Measurements from ENCODE around the gene SMOC1. TPM values are rescaled to one million over a fixed set of nuclear protein-coding genes. Genes with fewer than 3 reads are reported as not detected.
"Not testable (repeated sequence)": the region's sequence is repeated elsewhere in the genome, so short reads cannot be mapped to it uniquely, and the experiment has no call there.

SMOC1 gene
- total RNA-seq, 1 donor from 2014 or later: 3.1 TPM

DNA sequence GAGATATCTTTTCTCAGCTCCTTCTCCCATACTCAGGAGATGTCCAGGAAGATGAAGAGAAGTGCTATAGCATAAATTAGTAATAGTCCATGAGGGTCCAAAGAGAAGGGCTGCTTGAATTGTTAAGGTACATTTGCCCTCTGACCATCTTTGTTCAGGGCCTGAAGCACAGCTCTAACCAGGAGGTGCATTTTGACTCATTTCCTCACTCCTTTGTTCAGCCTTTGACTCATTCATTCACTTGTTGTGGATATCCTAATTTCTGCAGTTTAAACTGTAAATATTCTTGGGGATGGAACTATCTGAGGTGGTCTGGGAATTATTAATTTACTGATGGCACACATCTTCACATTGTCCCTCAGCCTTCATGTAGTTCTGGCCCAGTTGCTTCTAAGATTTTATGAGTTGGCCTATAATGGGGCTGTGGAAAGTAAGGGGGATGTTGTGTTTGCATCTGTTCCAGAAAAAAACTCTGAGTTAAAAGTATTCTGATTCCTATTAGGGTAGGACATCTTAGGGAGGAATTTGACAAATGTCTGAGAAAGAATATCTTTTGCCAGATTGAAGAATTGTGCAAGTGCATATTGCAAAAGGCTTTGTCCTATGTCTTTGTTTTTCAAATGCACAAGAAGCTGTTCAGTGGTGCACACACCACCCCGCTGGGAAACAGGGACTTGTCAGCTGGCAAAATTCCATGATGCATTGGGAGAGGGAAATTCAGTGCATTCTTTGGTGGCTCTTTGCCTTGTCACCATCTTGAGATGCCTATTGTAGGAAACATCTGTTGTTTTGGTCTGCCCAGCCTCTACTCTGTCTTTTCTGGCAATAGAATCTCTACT is 22.1 kb downstream of the SMOC1 start:
- no peak for DNase-seq (ENCODE audit: low spot score)

DNA sequence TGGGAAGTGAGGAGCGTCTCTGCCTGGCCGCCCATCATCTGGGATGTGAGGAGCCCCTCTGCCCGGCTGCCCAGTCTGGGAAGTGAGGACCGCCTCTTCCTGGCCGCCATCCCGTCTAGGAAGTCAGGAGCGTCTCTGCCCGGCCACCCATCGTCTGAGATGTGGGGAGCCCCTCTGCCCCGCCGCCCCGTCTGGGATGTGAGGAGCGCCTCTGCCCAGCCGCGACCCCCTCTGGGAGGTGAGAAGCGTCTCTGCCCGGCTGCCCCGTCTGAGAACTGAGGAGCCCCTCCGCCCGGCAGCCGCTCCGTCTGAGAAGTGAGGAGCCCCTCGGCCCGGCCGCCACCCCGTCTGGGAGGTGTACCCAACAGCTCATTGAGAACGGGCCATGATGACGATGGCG is 23.8 kb downstream of the SMOC1 start:
- not testable (repeated sequence) for DNase-seq (ENCODE audit: low spot score)

DNA sequence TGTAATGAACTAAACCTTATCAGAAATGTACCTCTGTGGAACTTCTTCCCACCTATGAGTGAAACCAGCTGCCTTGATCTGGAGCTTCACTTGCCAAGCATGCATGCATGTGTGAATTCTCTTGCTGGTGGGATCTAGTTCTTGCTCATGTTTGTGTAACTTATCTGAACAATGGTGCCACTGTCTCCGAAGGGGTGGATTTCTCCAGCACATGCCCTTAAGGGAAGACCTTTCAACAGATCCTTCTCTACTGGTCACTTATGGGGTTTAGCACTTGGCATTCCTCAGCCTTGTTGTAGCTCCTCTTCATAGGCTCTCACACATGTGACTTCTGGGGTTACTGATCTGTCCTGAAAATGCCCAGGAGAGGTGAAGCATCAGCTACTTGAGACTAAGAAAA is 25.0 kb downstream of the SMOC1 start:
- DNase-seq (ENCODE audit: low spot score): no peak

DNA sequence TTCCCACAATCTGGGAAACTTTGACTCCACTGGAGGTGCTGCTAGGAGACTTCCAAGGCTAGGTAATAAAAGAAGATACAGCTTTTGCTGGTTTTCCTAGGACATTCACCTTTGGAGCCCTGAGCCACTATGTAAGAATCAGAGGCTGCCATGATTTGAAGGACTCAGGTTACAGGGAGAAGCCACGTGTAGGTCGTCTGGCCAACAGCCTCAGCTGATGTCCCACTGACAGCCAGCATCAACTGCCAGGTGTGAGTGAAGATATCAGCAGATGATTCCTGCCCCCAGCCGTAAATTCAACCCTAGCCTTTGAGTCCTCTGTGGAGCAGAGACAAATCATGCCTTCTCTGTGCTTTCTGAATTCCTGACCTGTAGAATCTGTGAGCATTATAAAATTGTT is 27.0 kb downstream of the SMOC1 start:
- DNase-seq (ENCODE audit: low spot score): no peak

DNA sequence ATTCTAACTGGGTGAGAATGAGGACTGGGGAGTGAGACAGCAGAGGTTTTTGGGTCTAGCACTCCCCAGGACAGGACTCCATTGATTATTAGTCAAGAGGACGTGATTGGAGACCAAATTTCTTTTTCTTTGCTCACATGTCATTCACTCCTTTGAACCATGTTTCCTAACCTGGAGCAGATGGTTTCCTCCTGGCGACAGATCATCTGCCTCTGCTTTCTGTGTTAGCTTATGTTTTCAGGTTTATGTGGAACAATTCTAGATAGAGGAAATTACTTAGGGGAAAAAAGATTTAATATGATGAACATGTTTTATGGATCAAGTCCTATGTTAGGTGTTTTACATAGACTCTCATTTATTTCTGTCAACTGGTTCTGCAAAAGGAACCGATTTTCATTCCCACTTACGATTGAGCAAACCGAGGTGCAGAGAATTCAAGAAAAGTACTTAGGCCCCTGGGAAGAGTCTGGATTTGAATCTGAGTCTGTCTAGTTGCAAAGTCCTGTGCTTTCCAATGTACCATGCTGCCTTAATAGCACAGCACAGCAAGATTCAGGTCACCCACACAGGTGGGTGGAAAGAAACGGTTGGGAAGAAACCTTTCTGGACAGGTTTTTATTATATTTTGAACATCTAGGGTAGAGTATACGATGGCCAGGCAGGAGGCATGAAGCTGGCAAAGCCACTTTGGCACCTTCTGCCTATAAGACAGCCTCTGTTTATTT is 30.8 kb downstream of the SMOC1 start:
- DNase-seq (ENCODE audit: low spot score): no peak

DNA sequence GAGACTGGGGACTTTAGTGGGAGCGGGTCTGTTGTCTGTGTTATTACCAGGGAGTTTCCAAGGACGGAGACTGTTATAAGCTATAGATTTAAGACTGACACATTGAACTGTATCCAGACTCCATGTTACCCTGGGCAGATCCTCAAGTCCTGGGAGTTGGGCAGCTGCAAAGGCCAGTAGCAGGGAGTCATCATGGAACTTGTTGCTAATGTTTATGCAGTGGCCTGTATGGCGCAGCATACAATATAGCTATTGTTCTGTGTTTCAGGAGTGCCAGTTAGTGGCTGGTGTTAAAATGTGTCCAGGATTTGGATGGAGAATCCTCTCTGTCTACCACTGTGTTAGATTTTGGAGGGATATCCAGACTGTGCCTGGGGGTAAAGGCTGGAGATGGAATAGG is 31.7 kb downstream of the SMOC1 start:
- DNase-seq (ENCODE audit: low spot score): no peak

DNA sequence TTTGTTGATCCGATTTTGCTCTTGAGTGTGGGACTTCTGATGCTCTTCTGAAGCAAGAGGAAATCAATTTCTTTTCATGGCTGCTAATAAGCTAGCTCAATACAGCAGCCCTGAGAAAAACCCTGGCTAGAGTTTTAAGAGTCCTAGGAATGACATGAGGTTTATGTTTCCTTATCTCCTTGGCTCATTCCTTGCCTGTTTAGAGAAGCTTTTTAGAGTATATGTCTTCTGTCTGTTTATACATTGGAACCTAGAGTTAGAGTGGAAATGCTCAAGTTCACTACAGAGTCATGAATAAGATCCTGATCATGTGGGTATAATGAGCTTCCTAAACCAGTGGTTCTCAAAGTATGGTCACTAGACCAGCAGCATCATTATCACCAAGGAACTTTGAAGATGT is 34.5 kb downstream of the SMOC1 start:
- no peak for DNase-seq (ENCODE audit: low spot score)

DNA sequence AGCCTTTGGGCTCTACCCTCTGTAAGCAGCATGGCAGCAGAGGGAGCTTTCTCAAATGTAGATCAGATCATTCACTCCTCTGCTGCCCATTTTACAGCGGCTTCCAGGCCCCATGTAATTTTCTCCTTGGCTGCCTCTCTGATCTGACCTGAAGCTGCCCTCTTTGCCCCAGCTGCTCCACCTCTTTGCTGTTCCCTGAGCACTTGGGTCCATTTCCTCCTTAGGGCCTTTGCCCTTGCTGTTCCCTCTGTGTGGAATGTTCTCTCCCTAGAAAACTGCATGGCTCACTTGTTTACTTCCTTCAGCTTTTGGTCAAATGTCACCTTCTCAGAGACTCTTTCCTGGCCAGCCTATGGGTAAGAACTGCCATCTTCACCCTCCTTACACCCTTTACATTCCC is 37.2 kb downstream of the SMOC1 start:
- no peak for DNase-seq (ENCODE audit: low spot score)

DNA sequence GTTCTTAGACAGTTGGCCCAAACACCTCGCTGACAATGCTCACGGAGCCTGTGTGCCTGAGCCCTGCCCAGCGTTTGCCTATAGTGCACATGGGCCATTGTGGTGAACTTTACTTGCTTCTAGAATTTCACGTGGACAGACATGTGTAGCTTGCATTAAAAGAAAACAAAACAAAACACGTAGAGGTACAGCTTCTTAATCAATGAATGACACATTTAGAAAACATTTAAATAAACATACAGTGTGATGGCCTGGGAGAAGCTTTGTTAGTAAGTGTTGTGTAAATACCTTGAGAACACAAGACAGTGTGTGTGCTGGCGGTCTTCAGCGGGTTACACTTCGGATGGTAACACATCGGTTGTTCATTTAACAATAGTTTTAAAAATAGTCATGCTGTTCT is 38.1 kb downstream of the SMOC1 start:
- no peak for DNase-seq (ENCODE audit: low spot score)

DNA sequence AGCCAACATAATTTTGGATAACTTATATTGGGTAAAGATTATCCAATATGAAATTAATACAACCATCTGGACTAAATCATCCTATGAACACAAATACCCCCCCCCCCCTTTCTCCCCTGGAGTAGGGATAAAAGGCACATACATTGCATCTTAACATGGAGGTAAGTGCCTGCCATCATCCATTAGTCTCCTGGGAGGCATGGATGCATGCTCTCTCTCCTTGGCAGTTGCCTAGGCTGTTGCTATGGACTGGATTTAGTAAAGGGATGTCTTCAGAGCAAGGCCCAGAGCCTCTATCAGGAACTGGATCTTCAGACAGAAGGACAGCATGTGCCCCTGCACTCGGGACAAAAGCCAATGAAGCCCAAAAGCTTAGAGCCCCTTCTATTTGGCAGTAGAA is 40.6 kb downstream of the SMOC1 start:
- no peak for DNase-seq (ENCODE audit: low spot score)

DNA sequence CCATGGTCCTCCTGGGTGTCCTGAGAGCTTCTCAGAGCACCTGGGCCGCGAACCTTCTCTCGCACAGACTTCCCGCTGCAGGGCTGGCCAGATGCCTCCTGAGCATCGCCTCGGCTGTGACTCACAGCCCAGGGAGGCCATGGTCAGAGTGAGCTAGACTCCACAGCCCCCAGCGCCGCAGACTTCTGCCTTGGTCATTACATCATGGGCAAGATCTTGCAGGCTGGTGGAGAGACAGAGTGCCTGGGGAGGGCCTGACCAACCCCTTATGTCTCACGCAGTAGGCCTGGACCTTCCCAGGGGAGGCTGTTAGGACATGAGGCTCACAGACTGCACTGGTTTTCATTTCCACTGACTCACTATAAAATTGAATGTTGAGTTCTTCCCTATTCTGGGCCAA is 41.8 kb downstream of the SMOC1 start:
- no peak for DNase-seq (ENCODE audit: low spot score)

DNA sequence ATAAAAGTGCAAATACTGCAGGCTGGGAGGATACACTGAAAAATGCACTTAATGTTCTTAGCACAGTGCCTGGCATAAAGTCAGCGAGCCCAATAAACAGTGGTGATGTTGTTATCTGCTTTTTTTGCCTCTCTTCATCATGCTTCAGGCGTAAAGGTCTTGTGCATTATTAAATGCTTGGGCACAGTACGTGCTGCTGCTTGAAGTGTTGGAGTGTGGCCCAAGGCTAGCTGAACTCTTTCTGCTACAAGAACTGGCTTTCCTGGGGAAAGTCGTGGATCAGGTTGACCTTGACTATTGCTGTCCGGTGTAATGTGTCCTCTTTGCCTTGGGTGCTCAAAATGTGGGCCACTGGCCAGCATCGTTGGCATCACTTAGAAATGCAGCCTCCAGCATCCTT is 43.0 kb downstream of the SMOC1 start:
- no peak for DNase-seq (ENCODE audit: low spot score)

DNA sequence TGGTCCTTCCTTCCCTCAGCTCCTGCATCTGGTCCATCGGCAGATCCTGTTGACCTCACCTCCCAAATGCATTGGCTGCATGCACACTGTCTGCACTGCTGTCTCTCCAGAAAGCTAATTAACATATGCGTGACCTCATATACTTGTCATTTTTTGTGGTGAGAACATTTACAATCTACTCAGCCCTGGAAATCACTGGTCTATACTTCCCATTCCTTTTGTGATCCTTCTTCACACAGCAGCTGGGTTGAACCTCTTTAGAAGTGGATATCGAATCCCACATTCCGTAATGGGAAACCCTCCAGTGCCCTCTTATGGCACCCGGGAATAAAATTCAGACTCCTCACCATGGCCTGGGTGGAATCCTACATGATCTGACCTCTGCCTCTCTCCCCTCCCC is 45.0 kb downstream of the SMOC1 start:
- no peak for DNase-seq (ENCODE audit: low spot score)

DNA sequence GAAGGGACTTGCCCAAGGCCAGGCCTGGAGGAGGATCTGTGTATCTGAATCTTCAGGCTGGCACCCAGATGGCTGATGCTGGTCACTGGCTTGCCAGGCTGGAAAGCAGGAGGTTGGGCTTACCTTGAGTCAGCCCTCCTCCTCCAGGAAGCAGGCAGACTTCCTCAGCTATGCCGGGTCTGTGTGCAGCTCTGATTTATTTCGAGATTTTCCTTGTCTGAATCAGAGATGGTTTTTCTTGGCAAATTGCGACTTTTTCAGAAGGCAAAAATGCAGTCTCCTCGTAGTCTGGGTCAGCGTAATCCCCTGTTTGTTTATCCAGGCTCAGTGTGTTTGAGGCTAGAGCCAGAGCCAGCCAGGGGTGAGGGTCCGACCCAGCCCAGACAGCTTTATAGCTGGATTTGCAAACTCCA is 48.9 kb downstream of the SMOC1 start:
- no peak for DNase-seq (ENCODE audit: low spot score)

DNA sequence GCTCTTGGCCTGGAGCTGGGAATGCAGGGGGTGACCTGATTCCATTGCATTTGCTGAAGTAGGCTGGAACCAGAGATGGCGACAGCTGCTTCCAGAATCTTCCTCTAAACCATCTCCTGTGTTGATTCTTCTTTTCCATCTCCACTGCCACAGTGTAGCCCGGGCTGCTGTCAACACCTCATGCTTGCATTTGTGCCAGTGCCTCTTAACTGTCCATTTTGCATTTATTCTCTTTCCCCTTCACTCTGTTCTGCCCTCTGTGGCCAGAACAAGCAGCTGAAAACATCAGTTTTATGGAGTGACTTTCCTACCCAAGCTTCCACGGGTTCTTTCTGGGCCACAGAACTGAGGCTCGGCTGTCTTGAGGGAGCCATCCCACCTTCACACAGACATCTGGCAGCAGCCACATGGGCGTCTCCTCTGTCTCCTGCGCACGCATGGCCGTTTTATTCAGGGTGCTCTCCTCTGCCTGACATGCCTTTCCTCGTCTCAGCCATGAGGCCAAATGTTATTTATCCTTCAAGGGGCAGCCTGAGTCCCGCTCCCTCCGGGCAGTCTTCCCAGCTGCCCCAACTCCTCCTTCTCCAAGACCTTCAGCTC is 51.7 kb downstream of the SMOC1 start:
- no peak for DNase-seq (ENCODE audit: low spot score)

DNA sequence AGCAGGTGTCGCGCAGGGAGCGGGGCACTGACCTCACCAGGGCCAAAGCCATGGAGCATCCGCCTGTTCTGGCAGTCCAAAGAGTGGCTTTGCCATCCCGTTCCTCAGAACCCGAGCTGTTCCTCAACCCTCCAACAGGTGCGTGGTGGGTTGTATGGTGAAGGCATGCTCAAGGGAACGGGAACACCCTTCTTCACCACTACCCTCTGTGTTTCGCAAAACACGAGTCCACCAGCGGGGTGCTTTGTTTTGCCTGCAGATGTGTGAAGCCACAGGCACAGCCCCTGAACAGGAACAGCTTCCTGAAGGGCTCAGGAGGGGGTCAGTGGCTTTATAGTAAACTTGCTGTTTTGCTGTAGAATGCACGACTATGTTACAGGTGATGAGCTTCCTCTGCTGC is 52.7 kb downstream of the SMOC1 start:
- DNase-seq (ENCODE audit: low spot score): no peak

DNA sequence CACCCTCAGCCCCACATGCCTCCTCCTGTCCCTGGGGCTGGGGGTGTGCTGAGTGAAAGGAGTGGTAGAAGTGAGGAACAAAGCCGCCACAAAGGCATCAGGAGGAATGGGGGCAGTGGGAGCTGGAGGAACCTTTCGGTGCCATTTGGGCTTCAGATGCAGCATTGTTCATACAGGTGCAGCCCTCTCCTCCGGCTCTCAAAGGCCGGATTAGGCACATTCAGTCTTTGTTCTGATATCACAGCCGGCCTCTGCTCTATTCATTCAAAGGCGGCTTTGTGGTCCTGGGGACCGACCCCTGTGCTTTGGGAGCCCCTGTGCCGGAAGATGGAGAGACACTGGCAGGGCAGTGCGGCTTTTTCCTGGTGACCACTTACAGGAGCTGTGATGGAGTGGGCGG is 53.2 kb downstream of the SMOC1 start:
- DNase-seq (ENCODE audit: low spot score): no peak

DNA sequence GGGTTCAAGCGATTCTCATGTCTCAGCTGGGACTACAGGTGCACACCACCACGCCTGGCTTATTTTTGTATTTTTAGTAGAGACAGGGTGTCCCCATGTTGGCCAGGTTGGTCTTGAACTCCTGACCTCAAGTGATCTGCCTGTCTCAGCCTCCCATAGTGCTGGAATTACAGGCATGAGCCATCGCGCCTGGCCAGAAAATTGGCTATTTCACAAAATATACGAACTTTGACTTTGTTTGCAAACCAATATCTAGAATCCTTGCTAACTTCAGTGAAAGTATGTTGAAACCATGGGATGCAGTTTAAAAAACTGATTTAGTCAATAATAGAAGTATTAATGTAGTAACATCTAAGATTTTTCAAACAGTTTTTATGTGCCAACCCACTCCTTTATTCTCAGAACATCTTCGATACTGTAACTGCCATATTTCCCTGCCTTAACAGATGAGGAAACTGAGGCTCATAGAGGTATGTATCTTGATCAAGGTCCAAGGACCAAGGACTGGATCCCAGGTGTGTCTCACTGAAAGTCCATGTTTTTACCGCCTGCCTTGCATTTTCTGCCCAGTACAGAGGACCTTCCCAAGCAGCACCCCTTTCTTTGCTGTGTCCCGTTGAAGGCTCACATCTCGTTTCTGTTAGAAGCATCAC is 54.5 kb downstream of the SMOC1 start:
- DNase-seq (ENCODE audit: low spot score): no peak

DNA sequence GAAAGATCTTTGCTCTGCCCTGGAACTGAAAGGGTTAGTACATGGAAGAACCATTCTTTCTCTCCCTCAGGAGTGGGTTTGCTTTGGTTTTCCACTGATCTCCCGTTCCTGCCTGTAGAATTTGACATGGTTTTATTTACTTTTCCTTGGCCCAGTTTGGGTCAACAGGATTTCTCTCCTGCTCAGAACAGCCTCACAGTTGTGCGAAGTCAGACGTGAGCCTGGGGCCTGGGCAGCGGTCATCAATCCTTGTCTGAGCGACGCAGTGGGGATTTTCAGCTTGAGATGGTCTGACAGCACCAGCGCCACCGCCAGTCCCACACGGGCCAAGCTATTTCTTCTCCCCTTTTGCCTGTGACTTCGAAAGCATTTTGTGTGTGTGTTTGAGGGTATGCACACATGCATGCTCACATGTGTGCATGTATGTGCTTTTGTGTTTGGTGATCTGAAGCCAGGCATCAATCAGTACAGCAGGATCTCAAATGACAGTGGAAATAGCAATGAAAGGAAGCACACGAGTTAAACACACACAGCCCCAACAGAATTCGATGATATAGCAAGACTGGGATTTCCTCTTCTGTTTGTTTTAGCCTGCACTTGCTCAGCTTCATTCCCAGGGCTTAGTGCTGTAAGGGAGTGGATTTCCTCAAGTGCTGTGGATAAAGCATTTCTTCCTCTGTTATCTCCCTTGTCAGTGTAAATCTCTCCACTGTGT is 58.3 kb downstream of the SMOC1 start:
- no peak for DNase-seq (ENCODE audit: low spot score)

DNA sequence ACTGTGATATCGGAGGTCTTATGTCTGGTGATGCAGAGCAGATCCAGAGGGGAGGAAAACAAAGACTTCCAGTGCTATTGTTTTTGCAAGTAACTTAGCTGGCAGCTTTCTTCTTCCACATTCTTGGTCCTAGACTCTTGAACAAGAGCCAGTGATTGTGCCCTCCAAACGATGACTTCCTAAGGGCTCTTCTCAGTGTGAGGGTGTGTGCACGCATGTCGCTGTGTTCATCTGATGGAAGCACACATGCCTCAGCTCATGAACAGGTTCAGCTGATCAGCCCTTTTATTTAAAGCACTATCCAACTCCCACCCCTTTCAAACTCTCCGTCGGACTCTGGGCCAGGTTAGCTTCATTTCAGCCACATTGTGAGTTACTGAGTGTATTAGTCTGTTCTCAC is 59.5 kb downstream of the SMOC1 start:
- DNase-seq (ENCODE audit: low spot score): no peak

DNA sequence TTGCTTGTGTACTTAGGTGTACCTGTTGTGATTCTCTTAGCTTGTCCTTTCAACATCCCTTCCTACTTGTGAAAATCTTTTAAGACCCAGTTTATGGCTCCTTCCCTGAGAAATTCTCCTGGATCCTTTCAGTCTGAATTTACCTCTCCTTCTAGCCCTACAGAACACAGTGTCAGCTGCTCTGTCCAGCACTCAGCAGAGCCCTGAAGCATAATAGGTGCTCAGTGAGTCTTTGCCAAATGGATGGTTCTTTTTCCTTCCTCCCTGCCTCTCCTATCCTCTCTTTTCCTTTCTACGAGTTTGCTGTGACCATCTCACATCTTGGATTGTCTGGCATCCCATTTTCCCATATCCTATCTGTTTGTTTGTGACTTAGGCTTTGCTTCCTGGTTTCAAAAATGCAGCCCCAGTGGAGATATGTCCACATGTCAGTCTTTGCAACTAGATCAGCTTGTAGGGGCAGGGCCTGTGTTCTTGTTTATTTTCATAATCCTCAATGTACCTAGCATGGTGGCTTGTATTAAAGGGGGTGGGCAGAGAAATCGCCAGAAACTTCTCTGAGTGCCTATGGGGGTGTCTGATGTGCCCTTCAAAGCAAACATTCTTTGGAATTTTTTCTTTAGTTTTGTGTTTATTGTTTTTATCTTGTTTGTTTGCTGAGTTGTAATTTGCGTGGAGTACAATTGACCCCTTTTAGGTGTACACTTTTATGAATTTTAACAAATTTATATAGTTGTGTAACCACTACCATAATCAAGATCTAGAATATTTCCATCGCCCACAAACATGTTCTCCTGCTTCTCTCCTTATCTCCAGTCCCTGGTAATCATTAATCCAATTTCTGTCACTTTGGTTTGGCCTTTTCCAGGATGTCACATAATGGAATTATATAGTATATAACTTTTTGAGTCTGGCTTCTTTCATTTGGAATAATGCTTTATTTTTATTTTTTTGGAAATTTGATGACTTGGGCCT is 62.8 kb downstream of the SMOC1 start:
- no peak for DNase-seq (ENCODE audit: low spot score)

Measured in mucosa of gallbladder (tissue), 1 donor.